Measurements from ENCODE around the gene ZNF281.
"Not testable (repeated sequence)": the region's sequence is repeated elsewhere in the genome, so short reads cannot be mapped to it uniquely, and the experiment has no call there.

Gene ZNF281

GRCh38 chr1:200428482-200429205 lies 18.8 kb upstream of the ZNF281 start:
- DNase-seq (ENCODE audit: low read depth in 2 of 2), result no peak

GRCh38 chr1:200427744-200428143 lies 17.9 kb upstream of the ZNF281 start:
- no peak for DNase-seq (ENCODE audit: low read depth in 2 of 2)

- no peak for DNase-seq (ENCODE audit: low read depth in 2 of 2)
Measured at GRCh38 chr1:200426196-200426595, 16.4 kb upstream of the ZNF281 start.

- no peak for DNase-seq (ENCODE audit: low read depth in 2 of 2)
Measured at GRCh38 chr1:200423235-200423634, 13.4 kb upstream of the ZNF281 start.

- DNase-seq (ENCODE audit: low read depth in 2 of 2), result no peak
Measured at GRCh38 chr1:200422211-200422610, 12.4 kb upstream of the ZNF281 start.

- no peak for DNase-seq (ENCODE audit: low read depth in 2 of 2)
Measured at GRCh38 chr1:200415789-200416593, 6.2 kb upstream of the ZNF281 start.

- no peak for DNase-seq (ENCODE audit: low read depth in 2 of 2)
Measured at GRCh38 chr1:200415227-200415626, 5.4 kb upstream of the ZNF281 start.

GRCh38 chr1:200414657-200415056 lies 4.8 kb upstream of the ZNF281 start:
- DNase-seq (ENCODE audit: low read depth in 2 of 2), result no peak

- DNase-seq (ENCODE audit: low read depth in 2 of 2), result not testable (repeated sequence)
Measured at GRCh38 chr1:200413766-200414165, 3.9 kb upstream of the ZNF281 start.

- DNase-seq (ENCODE audit: low read depth in 2 of 2), result no peak
Measured at GRCh38 chr1:200411406-200412257, 1.8 kb upstream of the ZNF281 start.

GRCh38 chr1:200410566-200410878 lies 686 bp upstream of the ZNF281 start:
- no peak for DNase-seq (ENCODE audit: low read depth in 2 of 2)

GRCh38 chr1:200409203-200409760 lies 554 bp downstream of the ZNF281 start:
- DNase-seq (ENCODE audit: low read depth in 2 of 2), result peak in 1 of 2 donors; percentile 11

GRCh38 chr1:200406161-200406797 lies 3.6 kb downstream of the ZNF281 start:
- DNase-seq (ENCODE audit: low read depth in 2 of 2), result no peak

GRCh38 chr1:200405264-200405663 lies 4.6 kb downstream of the ZNF281 start:
- no peak for DNase-seq (ENCODE audit: low read depth in 2 of 2)

GRCh38 chr1:200401708-200402107 lies 8.1 kb downstream of the ZNF281 start:
- no peak for DNase-seq (ENCODE audit: low read depth in 2 of 2)

GRCh38 chr1:200401263-200401662 lies 8.6 kb downstream of the ZNF281 start:
- DNase-seq (ENCODE audit: low read depth in 2 of 2), result no peak

- no peak for DNase-seq (ENCODE audit: low read depth in 2 of 2)
Measured at GRCh38 chr1:200400556-200400955, 9.3 kb downstream of the ZNF281 start.

GRCh38 chr1:200399860-200400259 lies 10.0 kb downstream of the ZNF281 start:
- no peak for DNase-seq (ENCODE audit: low read depth in 2 of 2)

GRCh38 chr1:200398373-200398772 lies 11.5 kb downstream of the ZNF281 start:
- DNase-seq (ENCODE audit: low read depth in 2 of 2), result no peak

GRCh38 chr1:200392625-200393185 lies 17.1 kb downstream of the ZNF281 start:
- no peak for DNase-seq (ENCODE audit: low read depth in 2 of 2)

- no peak for DNase-seq (ENCODE audit: low read depth in 2 of 2)
Measured at GRCh38 chr1:200391747-200392146, 18.1 kb downstream of the ZNF281 start.
